ENCODE data around the gene TNFAIP2.

- TF ChIP-seq CTCF (conservative IDR thresholded peaks at IDR 0.05; ENCODE audit: low read depth in 2 of 2) (no peak), REST (IDR thresholded peaks at IDR 0.05; ENCODE audit: unreplicated experiment) (no peak), EZH2 (IDR thresholded peaks at IDR 0.05; ENCODE audit: low read depth, unreplicated experiment) (no peak), CREB1 (CRISPR knock-in tag; IDR thresholded peaks at IDR 0.05; ENCODE audit: low read depth) (no peak), POLR2AphosphoS5 (IDR thresholded peaks at IDR 0.05; ENCODE audit: low read depth) (no peak), ZNF331 (CRISPR knock-in tag; IDR thresholded peaks at IDR 0.05; ENCODE audit: low read depth) (no peak), EZH2phosphoT487 (IDR thresholded peaks at IDR 0.05; ENCODE audit: unreplicated experiment) (no peak), JUNB (IDR thresholded peaks at IDR 0.05; ENCODE audit: unreplicated experiment) (no peak), ZNF114 (CRISPR knock-in tag; IDR thresholded peaks at IDR 0.05) (no peak)
- TF ChIP-seq, protein P1, sequence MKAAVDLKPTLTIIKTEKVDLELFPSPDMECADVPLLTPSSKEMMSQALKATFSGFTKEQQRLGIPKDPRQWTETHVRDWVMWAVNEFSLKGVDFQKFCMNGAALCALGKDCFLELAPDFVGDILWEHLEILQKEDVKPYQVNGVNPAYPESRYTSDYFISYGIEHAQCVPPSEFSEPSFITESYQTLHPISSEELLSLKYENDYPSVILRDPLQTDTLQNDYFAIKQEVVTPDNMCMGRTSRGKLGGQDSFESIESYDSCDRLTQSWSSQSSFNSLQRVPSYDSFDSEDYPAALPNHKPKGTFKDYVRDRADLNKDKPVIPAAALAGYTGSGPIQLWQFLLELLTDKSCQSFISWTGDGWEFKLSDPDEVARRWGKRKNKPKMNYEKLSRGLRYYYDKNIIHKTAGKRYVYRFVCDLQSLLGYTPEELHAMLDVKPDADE (IDR thresholded peaks at IDR 0.05), result no peak
These were observed 4.8 kb downstream of the TNFAIP2 start for GRCh38 chr14:103127861-103128598.

Data from GM23338 (cell line).